ENCODE measurements around the gene SENP7. TPM values are rescaled to one million over a fixed set of nuclear protein-coding genes. Genes with fewer than 3 reads are reported as not detected.
"Not testable (repeated sequence)": the region's sequence is repeated elsewhere in the genome, so short reads cannot be mapped to it uniquely, and the experiment has no call there.

SENP7 gene
- polyA plus RNA-seq, 1 donor = 35.5 TPM

- DNase-seq = no peak
These were observed 6.8 kb upstream of the SENP7 start for GRCh38 chr3:101519685-101520365.

- DNase-seq = no peak
These were observed 5.4 kb upstream of the SENP7 start for GRCh38 chr3:101518421-101518871.

- DNase-seq = no peak
These were observed 491 bp upstream of the SENP7 start for GRCh38 chr3:101513419-101513986.

- DNase-seq = no peak
These were observed 691 bp downstream of the SENP7 start for GRCh38 chr3:101512396-101512645.

- no peak for DNase-seq
These were observed 3.2 kb downstream of the SENP7 start for GRCh38 chr3:101509811-101510210.

- no peak for DNase-seq
These were observed 3.7 kb downstream of the SENP7 start for GRCh38 chr3:101509281-101509680.

- no peak for DNase-seq
These were observed 11.2 kb downstream of the SENP7 start for GRCh38 chr3:101501783-101502182.

- DNase-seq = no peak
These were observed 12.8 kb downstream of the SENP7 start for GRCh38 chr3:101500208-101500607.

GRCh38 chr3:101497803-101498202, 15.2 kb downstream of the SENP7 start:
- DNase-seq = no peak

GRCh38 chr3:101495552-101495951, 17.5 kb downstream of the SENP7 start:
- DNase-seq = no peak

- DNase-seq = no peak
These were observed 28.0 kb downstream of the SENP7 start for GRCh38 chr3:101484805-101485620.

- no peak for DNase-seq
These were observed 34.0 kb downstream of the SENP7 start for GRCh38 chr3:101478980-101479379.

GRCh38 chr3:101474841-101475552, 38.0 kb downstream of the SENP7 start:
- not testable (repeated sequence) for DNase-seq

- not testable (repeated sequence) for DNase-seq
These were observed 44.3 kb downstream of the SENP7 start for GRCh38 chr3:101468676-101469075.

- not testable (repeated sequence) for DNase-seq
These were observed 45.7 kb downstream of the SENP7 start for GRCh38 chr3:101467310-101467663.

- no peak for DNase-seq
These were observed 46.3 kb downstream of the SENP7 start for GRCh38 chr3:101466465-101467309.

- no peak for DNase-seq
These were observed 48.8 kb downstream of the SENP7 start for GRCh38 chr3:101464235-101464634.

- DNase-seq = no peak
These were observed 51.6 kb downstream of the SENP7 start for GRCh38 chr3:101461451-101461850.

GRCh38 chr3:101458387-101458786, 54.6 kb downstream of the SENP7 start:
- no peak for DNase-seq

- DNase-seq = no peak
These were observed 58.4 kb downstream of the SENP7 start for GRCh38 chr3:101454629-101455028.

GRCh38 chr3:101453961-101454360, 59.1 kb downstream of the SENP7 start:
- no peak for DNase-seq

GRCh38 chr3:101438641-101439040, 74.4 kb downstream of the SENP7 start:
- not testable (repeated sequence) for DNase-seq
